K562 (cell line): ENCODE data around the gene EOGT. TPM values are rescaled to one million over a fixed set of nuclear protein-coding genes. Genes with fewer than 3 reads are reported as not detected.

ENCODE experiments used
- ATAC-seq: fragments of 200-7000 bp; cut with Tn5 transposase; 3 replicates; pipeline ENCODE4 v1.9.1; 2020; ENCODE audit warnings: moderate library complexity
- BruUV-seq: library from RNA; stranded (reverse); fragments of 400-500 nt; replicated peaks from 2 replicates; lab custom pipeline; 2021; lab: Mats Ljungman, UMichigan
- CTCF ChIA-PET: fragments of 300-600 bp; formaldehyde crosslinking; extraction: SDS; loops from one replicate; lab custom pipeline; 2021; ENCODE audit warnings: low intra/inter-chr PET ratio; lab: Yijun Ruan, JAX
- POLR2A ChIA-PET: fragments of 300-600, 350-650 bp; sonication (Branson Sonifier 250); formaldehyde crosslinking; extraction: SDS; loops from one replicate; lab custom pipeline; 2021; ENCODE audit warnings: antibody characterized with exemption, inconsistent platforms; lab: Yijun Ruan, JAX
- DNase-seq, 4 experiments: peaks; one replicate each; pipeline versions ENCODE4 v3.0.0 to v3.0.0-alpha.2; 2011 to 2018; ENCODE audit warnings: low spot score in 3 of 4, mixed read lengths in 3 of 4; ENCODE audit errors: extremely low read depth in 1 of 4
- FAIRE-seq: peaks from 2 replicates; lab custom pipeline; 2011; peaks lifted over from hg19 to GRCh38; lab: Jason Lieb, UNC
- H2AFZ ChIP-seq: 2 replicates; pipeline ENCODE4 v1.6.0; 2011; ENCODE audit warnings: low read depth, low read length, control low read depth, inconsistent platforms
- H3K27ac ChIP-seq: fragments of 200-600 bp; 3 replicates; pipeline ENCODE4 v1.8.0; 2011; ENCODE audit warnings: low read depth, mild to moderate bottlenecking, control low read depth, inconsistent platforms, low read length, moderate library complexity, mixed read lengths; ENCODE audit errors: extremely low read depth
- H3K27me3 ChIP-seq, 2 experiments: fragments of 300-600 bp in 1 of 2; 2 replicates in 1 of 2; 3 replicates in 1 of 2; pipeline versions ENCODE4 v1.6.0 to v1.8.0; 2011; ENCODE audit warnings: inconsistent platforms in 2 of 2, low read length in 2 of 2, mild to moderate bottlenecking in 1 of 2, mixed read lengths in 1 of 2, moderate library complexity in 1 of 2; ENCODE audit not compliant: control insufficient read depth in 2 of 2, insufficient read depth in 2 of 2
- H3K36me3 ChIP-seq: fragments of 300-600 bp; 3 replicates; pipeline ENCODE4 v1.8.0; 2011; ENCODE audit warnings: mild to moderate bottlenecking, low read length, inconsistent platforms; ENCODE audit not compliant: control insufficient read depth, insufficient read depth
- H3K4me1 ChIP-seq, 2 experiments: fragments of 200-600 bp in 1 of 2; replicated peaks in 1 of 2; 2 replicates in 1 of 2; 3 replicates in 1 of 2; pipeline versions ENCODE4 v1.5.1 to v1.8.0; 2011; ENCODE audit warnings: inconsistent platforms in 2 of 2, low read length in 2 of 2, mild to moderate bottlenecking in 1 of 2, mixed read lengths in 1 of 2, moderate library complexity in 1 of 2; ENCODE audit not compliant: control insufficient read depth in 2 of 2, insufficient read depth in 2 of 2
- H3K4me2 ChIP-seq: 2 replicates; pipeline ENCODE4 v1.6.1; 2011; ENCODE audit warnings: low read length, control low read depth, inconsistent platforms, mixed read lengths; ENCODE audit not compliant: insufficient read depth
- H3K4me3 ChIP-seq: fragments of 200-600 bp; sonication (generic), shearing (Covaris generic); 2 replicates; pipeline ENCODE4 v1.5.1; 2016; ENCODE audit warnings: control low read depth, inconsistent platforms
- H3K79me2 ChIP-seq: fragments of 200-600 bp; 3 replicates; pipeline ENCODE4 v1.8.0; 2011; ENCODE audit warnings: low read length, inconsistent platforms; ENCODE audit not compliant: control insufficient read depth, insufficient read depth
- H3K9ac ChIP-seq, 2 experiments: 2 replicates each; pipeline versions ENCODE4 v1.6.0 to v1.6.1; 2011; ENCODE audit warnings: low read depth in 2 of 2, low read length in 2 of 2, control low read depth in 1 of 2, inconsistent platforms in 1 of 2, mild to moderate bottlenecking in 1 of 2, mixed read lengths in 1 of 2; ENCODE audit not compliant: insufficient read depth in 1 of 2
- H3K9me1 ChIP-seq: one replicate; pipeline ENCODE4 v1.6.0; 2011; ENCODE audit warnings: inconsistent platforms, mild to moderate bottlenecking, low read length, moderate library complexity; ENCODE audit not compliant: control insufficient read depth, insufficient read depth
- H3K9me3 ChIP-seq: replicated peaks from 2 replicates; pipeline ENCODE4 v1.5.1; 2011; ENCODE audit warnings: low read depth, low read length, inconsistent platforms; ENCODE audit not compliant: control insufficient read depth, insufficient read depth
- H4K20me1 ChIP-seq: replicated peaks from 2 replicates; pipeline ENCODE4 v1.6.1; 2011; ENCODE audit warnings: low read length, inconsistent platforms, mixed read lengths; ENCODE audit not compliant: control insufficient read depth, insufficient read depth
- CCAR2 ChIP-seq: fragments of 200-400 bp; formaldehyde crosslinking; IDR thresholded peaks from 2 replicates; pipeline ENCODE4 v1.6.1; 2017; ENCODE audit warnings: mild to moderate bottlenecking, low read depth, low read length
- DMBX1 ChIP-seq: fragments of 250-450 bp; sonication (Bioruptor Pico); IDR thresholded peaks from 2 replicates; pipeline ENCODE4 v1.8.0; 2022; ENCODE audit warnings: inconsistent platforms, mild to moderate bottlenecking, moderate library complexity, borderline replicate concordance
- ELK3 ChIP-seq: fragments of 450-650 bp; formaldehyde crosslinking; IDR thresholded peaks from 2 replicates; pipeline ENCODE4 v1.4.0; 2020; ENCODE audit warnings: mild to moderate bottlenecking
- FOXJ3 ChIP-seq: sonication (generic); formaldehyde crosslinking; IDR thresholded peaks from 2 replicates; pipeline ENCODE4 v1.4.0; 2020; ENCODE audit warnings: mild to moderate bottlenecking, missing genetic modification reagents
- WGBS: fragments of 100-300 bp; shearing (Covaris generic); methylation state at CpG from one replicate; pipeline ENCODE4 v1.1.6; 2016; ENCODE audit warnings: low coverage, mixed read lengths; ENCODE audit not compliant: insufficient coverage; ENCODE audit errors: missing lambda C conversion rate; 5-methylcytosine and 5-hydroxymethylcytosine counted together
- in situ Hi-C: fragments of 300-500 bp; cut with MboI; formaldehyde crosslinking; loops from 4 replicates; pipeline ENCODE4 v1.15.0; 2018; ENCODE audit warnings: inconsistent platforms, mixed read lengths
- intact Hi-C: fragments of 100-400 bp; cut with micrococcal nuclease; formaldehyde crosslinking; loops from 2 replicates; pipeline ENCODE4 v1.14.2; 2022
- polyA plus RNA-seq, 8 experiments: library from polyadenylated mRNA; depleted of rRNA in 4 of 8; stranded (reverse) in 5 of 8; unstranded in 3 of 8; fragments of >200 nt; fragmentation: Nextera tagmentation in 2 of 8; fragmentation: Illumina TruSeq in 1 of 8; extraction: Ambion mirVana in 2 of 8; extraction: Trizol in 1 of 8; gene quantifications; 2 replicates each; pipeline versions ENCODE4 v1.2.1 to v1.2.3, GENCODE V29; 2011 to 2014; ENCODE audit warnings: inconsistent platforms in 1 of 8, missing spikeins in 1 of 8
- total RNA-seq, 7 experiments: library from RNA; depleted of rRNA in 6 of 7; stranded (reverse); fragments of >200 nt in 6 of 7; fragmentation: Illumina TruSeq in 2 of 7; extraction: Trizol in 2 of 7; gene quantifications; 2 replicates each; pipeline versions ENCODE4 v1.2.1 to v1.2.3, GENCODE V29; 2011 to 2021; ENCODE audit warnings: low replicate concordance in 1 of 7
- TF ChIP-seq, protein P1 (sequence below): fragments of 250-450 bp; sonication (Bioruptor Pico); IDR thresholded peaks from 2 replicates; pipeline ENCODE4 v1.4.0; 2020; ENCODE audit warnings: mild to moderate bottlenecking, moderate library complexity
- TF ChIP-seq, protein P2 (sequence below), 2 experiments: fragments of 200-800 bp in 1 of 2; sonication (Bioruptor generic) in 1 of 2; sonication (generic) in 1 of 2; formaldehyde crosslinking in 1 of 2; IDR thresholded peaks in 1 of 2; conservative IDR thresholded peaks in 1 of 2; 2 replicates each; pipeline versions ENCODE4 v1.5.0 to v1.6.1; 2016 to 2020; ENCODE audit warnings: missing compliant biosample characterization in 1 of 2, missing genetic modification characterization in 1 of 2, missing genetic modification reagents in 1 of 2

The EOGT gene
- total and polyA plus RNA-seq, 9 of the 15 experiments (the other 6 are each of a cell fraction or from before 2014, with no cell fraction given) = 3.6 to 17.9 (median 7.4) TPM

DNA sequence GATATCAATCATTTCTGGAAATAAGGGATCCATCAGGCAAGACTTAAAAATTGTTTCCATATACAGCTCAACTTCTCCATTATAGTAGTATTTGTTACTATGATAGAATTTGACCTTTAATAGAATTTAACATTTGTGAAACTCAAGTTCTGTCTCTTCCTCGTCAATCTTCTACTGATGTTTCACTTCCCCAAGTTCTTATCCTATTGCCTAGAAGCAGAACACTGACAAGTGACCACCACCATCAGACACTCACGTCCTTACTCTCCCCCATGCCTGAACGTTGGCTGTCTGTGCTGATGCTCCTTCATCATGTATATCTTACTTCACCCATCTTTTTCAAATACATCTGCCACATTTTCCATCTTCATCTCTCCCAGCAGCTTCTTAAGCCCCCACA lies 54.6 kb downstream of the EOGT start:
- WGBS = 0% methylated on average over 3 of the region's 3 CpGs
- FAIRE-seq (no peak), DNase-seq (no peak), ATAC-seq (no peak)
- ChIA-PET CTCF (no interaction called here), POLR2A (no interaction called here)
- BruUV-seq = no TSS peak
- Histone ChIP-seq H3K4me3 (no peak overlapping the region), H3K36me3 (no peaks in the 10 kb centered on the region), H4K20me1 (no peaks in the 10 kb centered on the region), H3K27ac (no peak overlapping the region), H3K4me1 (no peaks in the 10 kb centered on the region), H3K9ac (no peak overlapping the region), H3K9me3 (no peaks in the 10 kb centered on the region), H3K27me3 (no peaks in the 10 kb centered on the region; a peak in 1 of 5 replicates), H3K4me2 (no peak overlapping the region), H3K9me1 (no peaks in the 10 kb centered on the region), H2AFZ (no peak overlapping the region), H3K79me2 (no peaks in the 10 kb centered on the region)
- in situ Hi-C loops = no loop called here
- intact Hi-C loops = no loop called here
- TF ChIP-seq DMBX1 (CRISPR knock-in tag) (no peak), ELK3 (CRISPR knock-in tag) (no peak), FOXJ3 (CRISPR knock-in tag) (no peak), CCAR2 (no peak)
- TF ChIP-seq, protein P1, sequence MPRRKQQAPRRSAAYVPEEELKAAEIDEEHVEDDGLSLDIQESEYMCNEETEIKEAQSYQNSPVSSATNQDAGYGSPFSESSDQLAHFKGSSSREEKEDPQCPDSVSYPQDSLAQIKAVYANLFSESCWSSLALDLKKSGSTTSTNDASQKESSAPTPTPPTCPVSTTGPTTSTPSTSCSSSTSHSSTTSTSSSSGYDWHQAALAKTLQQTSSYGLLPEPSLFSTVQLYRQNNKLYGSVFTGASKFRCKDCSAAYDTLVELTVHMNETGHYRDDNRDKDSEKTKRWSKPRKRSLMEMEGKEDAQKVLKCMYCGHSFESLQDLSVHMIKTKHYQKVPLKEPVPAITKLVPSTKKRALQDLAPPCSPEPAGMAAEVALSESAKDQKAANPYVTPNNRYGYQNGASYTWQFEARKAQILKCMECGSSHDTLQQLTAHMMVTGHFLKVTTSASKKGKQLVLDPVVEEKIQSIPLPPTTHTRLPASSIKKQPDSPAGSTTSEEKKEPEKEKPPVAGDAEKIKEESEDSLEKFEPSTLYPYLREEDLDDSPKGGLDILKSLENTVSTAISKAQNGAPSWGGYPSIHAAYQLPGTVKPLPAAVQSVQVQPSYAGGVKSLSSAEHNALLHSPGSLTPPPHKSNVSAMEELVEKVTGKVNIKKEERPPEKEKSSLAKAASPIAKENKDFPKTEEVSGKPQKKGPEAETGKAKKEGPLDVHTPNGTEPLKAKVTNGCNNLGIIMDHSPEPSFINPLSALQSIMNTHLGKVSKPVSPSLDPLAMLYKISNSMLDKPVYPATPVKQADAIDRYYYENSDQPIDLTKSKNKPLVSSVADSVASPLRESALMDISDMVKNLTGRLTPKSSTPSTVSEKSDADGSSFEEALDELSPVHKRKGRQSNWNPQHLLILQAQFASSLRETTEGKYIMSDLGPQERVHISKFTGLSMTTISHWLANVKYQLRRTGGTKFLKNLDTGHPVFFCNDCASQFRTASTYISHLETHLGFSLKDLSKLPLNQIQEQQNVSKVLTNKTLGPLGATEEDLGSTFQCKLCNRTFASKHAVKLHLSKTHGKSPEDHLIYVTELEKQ (CRISPR knock-in tag) = no peak
- TF ChIP-seq, protein P2, sequence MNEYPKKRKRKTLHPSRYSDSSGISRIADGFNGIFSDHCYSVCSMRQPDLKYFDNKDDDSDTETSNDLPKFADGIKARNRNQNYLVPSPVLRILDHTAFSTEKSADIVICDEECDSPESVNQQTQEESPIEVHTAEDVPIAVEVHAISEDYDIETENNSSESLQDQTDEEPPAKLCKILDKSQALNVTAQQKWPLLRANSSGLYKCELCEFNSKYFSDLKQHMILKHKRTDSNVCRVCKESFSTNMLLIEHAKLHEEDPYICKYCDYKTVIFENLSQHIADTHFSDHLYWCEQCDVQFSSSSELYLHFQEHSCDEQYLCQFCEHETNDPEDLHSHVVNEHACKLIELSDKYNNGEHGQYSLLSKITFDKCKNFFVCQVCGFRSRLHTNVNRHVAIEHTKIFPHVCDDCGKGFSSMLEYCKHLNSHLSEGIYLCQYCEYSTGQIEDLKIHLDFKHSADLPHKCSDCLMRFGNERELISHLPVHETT (CRISPR knock-in tag; conservative IDR thresholded peaks at IDR 0.05 in 1 of 2, IDR thresholded peaks at IDR 0.05 in 1 of 2) = no peak
